ENCODE measurements around the gene CNOT1.
"Not testable (repeated sequence)": the region's sequence is repeated elsewhere in the genome, so short reads cannot be mapped to it uniquely, and the experiment has no call there.

CNOT1 gene

GRCh38 chr16:58578642-58579041 is 51.0 kb downstream of the CNOT1 start:
- in situ Hi-C loops (cut with HindIII; ENCODE audit: low pct_ligation_motif_present, low sequenced_read_pairs) = no loop called here
- TF ChIP-seq, protein P1, sequence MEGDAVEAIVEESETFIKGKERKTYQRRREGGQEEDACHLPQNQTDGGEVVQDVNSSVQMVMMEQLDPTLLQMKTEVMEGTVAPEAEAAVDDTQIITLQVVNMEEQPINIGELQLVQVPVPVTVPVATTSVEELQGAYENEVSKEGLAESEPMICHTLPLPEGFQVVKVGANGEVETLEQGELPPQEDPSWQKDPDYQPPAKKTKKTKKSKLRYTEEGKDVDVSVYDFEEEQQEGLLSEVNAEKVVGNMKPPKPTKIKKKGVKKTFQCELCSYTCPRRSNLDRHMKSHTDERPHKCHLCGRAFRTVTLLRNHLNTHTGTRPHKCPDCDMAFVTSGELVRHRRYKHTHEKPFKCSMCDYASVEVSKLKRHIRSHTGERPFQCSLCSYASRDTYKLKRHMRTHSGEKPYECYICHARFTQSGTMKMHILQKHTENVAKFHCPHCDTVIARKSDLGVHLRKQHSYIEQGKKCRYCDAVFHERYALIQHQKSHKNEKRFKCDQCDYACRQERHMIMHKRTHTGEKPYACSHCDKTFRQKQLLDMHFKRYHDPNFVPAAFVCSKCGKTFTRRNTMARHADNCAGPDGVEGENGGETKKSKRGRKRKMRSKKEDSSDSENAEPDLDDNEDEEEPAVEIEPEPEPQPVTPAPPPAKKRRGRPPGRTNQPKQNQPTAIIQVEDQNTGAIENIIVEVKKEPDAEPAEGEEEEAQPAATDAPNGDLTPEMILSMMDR (IDR thresholded peaks at IDR 0.05; ENCODE audit: low read depth, low read length, missing control alignments) = no peak
- DNase-seq = no peak
- Histone ChIP-seq H3K36me3 (replicated peaks) (peaks cover 70% of the 10 kb centered on the region), H3K27ac (no peak overlapping the region), H3K27me3 (replicated peaks) (no peaks in the 10 kb centered on the region), H3K4me3 (ENCODE audit: low read depth, low read length) (no peak overlapping the region)

GRCh38 chr16:58577141-58577540 is 52.5 kb downstream of the CNOT1 start:
- TF ChIP-seq, protein P1 (IDR thresholded peaks at IDR 0.05; ENCODE audit: low read depth, low read length, missing control alignments) = no peak
- peaks cover 69% of the 10 kb centered on the region for H3K36me3 ChIP-seq (replicated peaks)
- H3K27ac ChIP-seq = no peak overlapping the region
- H3K4me3 ChIP-seq (ENCODE audit: low read depth, low read length) = no peak overlapping the region
- in situ Hi-C loops (cut with HindIII; ENCODE audit: low pct_ligation_motif_present, low sequenced_read_pairs) = no loop called here
- H3K27me3 ChIP-seq (replicated peaks) = no peaks in the 10 kb centered on the region
- DNase-seq = no peak

DNA sequence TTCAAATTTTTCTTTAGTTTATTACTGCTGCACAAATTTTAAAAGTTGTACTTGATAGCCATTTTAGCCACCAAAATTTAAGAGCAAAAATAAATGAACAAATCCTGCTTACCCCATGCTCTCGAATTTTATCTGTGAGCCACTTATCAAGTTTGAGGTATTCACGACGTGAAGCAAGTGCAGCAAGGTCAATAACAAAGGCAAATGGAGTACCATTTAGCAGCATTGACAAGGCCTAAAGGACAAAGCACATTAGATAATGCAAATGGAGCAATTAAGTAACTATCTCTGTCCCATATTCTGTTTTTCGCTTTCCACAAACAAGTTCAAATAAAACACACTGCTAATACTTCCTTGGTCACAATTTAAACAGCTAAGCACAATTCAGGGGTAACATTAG is 54.7 kb downstream of the CNOT1 start:
- DNase-seq = no peak
- Histone ChIP-seq H3K27me3 (replicated peaks) (no peaks in the 10 kb centered on the region), H3K4me3 (ENCODE audit: low read depth, low read length) (no peak overlapping the region), H3K27ac (no peak overlapping the region), H3K36me3 (replicated peaks) (peaks cover 68% of the 10 kb centered on the region)
- TF ChIP-seq, protein P1 (IDR thresholded peaks at IDR 0.05; ENCODE audit: low read depth, low read length, missing control alignments) = no peak
- in situ Hi-C loops (cut with HindIII; ENCODE audit: low pct_ligation_motif_present, low sequenced_read_pairs) = no loop called here

- H3K36me3 ChIP-seq (replicated peaks) = peaks cover 34% of the 10 kb centered on the region
- H3K27me3 ChIP-seq (replicated peaks); H3K4me3 ChIP-seq (ENCODE audit: low read depth, low read length); in situ Hi-C loops (cut with HindIII; ENCODE audit: low pct_ligation_motif_present, low sequenced_read_pairs); H3K27ac ChIP-seq; DNase-seq: not testable (repeated sequence)
Measured at GRCh38 chr16:58565697-58566096, 63.9 kb downstream of the CNOT1 start.

GRCh38 chr16:58563775-58564174 is 65.9 kb downstream of the CNOT1 start:
- no peak overlapping the region for H3K4me3 ChIP-seq (ENCODE audit: low read depth, low read length)
- TF ChIP-seq, protein P1 (IDR thresholded peaks at IDR 0.05; ENCODE audit: low read depth, low read length, missing control alignments) = no peak
- in situ Hi-C loops (cut with HindIII; ENCODE audit: low pct_ligation_motif_present, low sequenced_read_pairs) = no loop called here
- no peaks in the 10 kb centered on the region for H3K27me3 ChIP-seq (replicated peaks)
- DNase-seq = no peak
- H3K27ac ChIP-seq = no peak overlapping the region
- H3K36me3 ChIP-seq (replicated peaks) = peaks cover 35% of the 10 kb centered on the region

- DNase-seq = peak; percentile 25
- in situ Hi-C loops (cut with HindIII; ENCODE audit: low pct_ligation_motif_present, low sequenced_read_pairs) = no loop called here
- Histone ChIP-seq H3K27ac (no peak overlapping the region), H3K27me3 (replicated peaks) (no peaks in the 10 kb centered on the region), H3K36me3 (replicated peaks) (peaks cover 38% of the 10 kb centered on the region), H3K4me3 (ENCODE audit: low read depth, low read length) (no peak overlapping the region)
- TF ChIP-seq, protein P1 (IDR thresholded peaks at IDR 0.05; ENCODE audit: low read depth, low read length, missing control alignments) = no peak
Measured at GRCh38 chr16:58563235-58563634, 66.4 kb downstream of the CNOT1 start.
